ENCODE results near the gene MTMR12. TPM values are rescaled to one million over a fixed set of nuclear protein-coding genes. Genes with fewer than 3 reads are reported as not detected.

Gene MTMR12
- total RNA-seq, 1 experiment from 2014 or later: 44.5 TPM

DNA sequence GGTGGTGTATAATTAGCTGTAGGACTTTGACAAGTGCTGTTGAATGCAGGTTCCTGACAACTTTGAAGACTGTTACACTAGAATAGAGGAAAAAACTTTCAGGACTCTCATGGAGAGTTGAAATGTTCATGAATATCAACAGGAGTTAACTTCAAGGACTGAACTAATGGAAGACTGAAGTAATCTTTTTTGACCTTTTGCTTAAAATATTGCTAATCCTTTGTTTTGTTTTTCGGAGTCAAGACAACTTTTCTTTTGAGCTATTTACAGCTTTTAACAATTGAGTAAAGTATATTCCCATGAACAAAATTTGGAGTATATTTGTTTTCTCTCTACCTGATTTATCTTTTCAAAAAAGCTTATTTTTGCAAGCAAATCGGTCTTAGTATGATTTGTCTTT lies 34.1 kb upstream of the MTMR12 start:
- CTCF ChIA-PET: interaction anchor here (0.5 kb wide), 1 partner anchor 107 kb away, joined by 14 read pairs; no protein-coding TSS in a partner anchor
- DNase-seq: no peak
- no peaks in the 10 kb centered on the region for H3K4me1 ChIP-seq (replicated peaks; ENCODE audit: insufficient read depth)
- no peaks in the 10 kb centered on the region for H3K79me2 ChIP-seq (ENCODE audit: low read depth)
- H3K9me2 ChIP-seq (ENCODE audit: insufficient read depth): 0 out of 2 replicates have a peak, but pooled peaks cover 4% of the 10 kb centered on the region
- intact Hi-C loops (cut with micrococcal nuclease; ENCODE audit: unreplicated experiment): no loop called here
- H3F3A ChIP-seq (ENCODE audit: insufficient read depth, low read depth): peaks cover 7% of the 10 kb centered on the region; the same call in 1 of the 2 replicates
- no peak overlapping the region for H3K4me2 ChIP-seq
- no peak overlapping the region for H3K27ac ChIP-seq
- peaks cover 13% of the 10 kb centered on the region; the same call in 1 of the 2 replicates for H3K9me3 ChIP-seq (ENCODE audit: insufficient read depth, low read depth)
- no peaks in the 10 kb centered on the region for H3K27me3 ChIP-seq (ENCODE audit: insufficient read depth, low read depth)
- H3K4me3 ChIP-seq: no peak overlapping the region
- TF ChIP-seq EZH2 (IDR thresholded peaks at IDR 0.05; ENCODE audit: low read depth) (no peak), CTCF (conservative IDR thresholded peaks at IDR 0.05) (no peak)
- no peaks in the 10 kb centered on the region for H3K36me3 ChIP-seq (ENCODE audit: low read depth)
- H4K20me1 ChIP-seq (ENCODE audit: insufficient read depth): no peaks in the 10 kb centered on the region
- no TSS peak for BruUV-seq (replicated peaks)
- POLR2A ChIA-PET (ENCODE audit: unreplicated experiment): no interaction called here
- no peak overlapping the region for H2AFZ ChIP-seq

- Histone ChIP-seq H3F3A (ENCODE audit: insufficient read depth, low read depth) (no peaks in the 10 kb centered on the region), H3K79me2 (ENCODE audit: low read depth) (no peaks in the 10 kb centered on the region), H3K27me3 (ENCODE audit: insufficient read depth, low read depth) (no peaks in the 10 kb centered on the region), H2AFZ (no peak overlapping the region), H3K9me3 (ENCODE audit: insufficient read depth, low read depth) (peaks cover 40% of the 10 kb centered on the region), H3K4me1 (replicated peaks; ENCODE audit: insufficient read depth) (no peaks in the 10 kb centered on the region), H3K4me3 (no peak overlapping the region), H3K27ac (no peak overlapping the region), H3K36me3 (ENCODE audit: low read depth) (no peaks in the 10 kb centered on the region), H3K9me2 (ENCODE audit: insufficient read depth) (no peaks in the 10 kb centered on the region), H3K4me2 (no peak overlapping the region), H4K20me1 (ENCODE audit: insufficient read depth) (no peaks in the 10 kb centered on the region)
- TF ChIP-seq EZH2 (IDR thresholded peaks at IDR 0.05; ENCODE audit: low read depth) (no peak), CTCF (conservative IDR thresholded peaks at IDR 0.05) (no peak)
- ChIA-PET POLR2A (ENCODE audit: unreplicated experiment) (no interaction called here), CTCF (no interaction called here)
- intact Hi-C loops (cut with micrococcal nuclease; ENCODE audit: unreplicated experiment): no loop called here
- DNase-seq: no peak
- BruUV-seq (replicated peaks): no TSS peak
These were observed 30.4 kb upstream of the MTMR12 start for GRCh38 chr5:32343058-32343672.

GRCh38 chr5:32342656-32343055 lies 29.9 kb upstream of the MTMR12 start:
- Histone ChIP-seq H3K27me3 (ENCODE audit: insufficient read depth, low read depth) (no peaks in the 10 kb centered on the region), H3K4me2 (no peak overlapping the region), H3K9me2 (ENCODE audit: insufficient read depth) (no peaks in the 10 kb centered on the region), H3K4me1 (replicated peaks; ENCODE audit: insufficient read depth) (no peaks in the 10 kb centered on the region), H2AFZ (no peak overlapping the region), H3K36me3 (ENCODE audit: low read depth) (no peaks in the 10 kb centered on the region), H3F3A (ENCODE audit: insufficient read depth, low read depth) (no peaks in the 10 kb centered on the region), H3K9me3 (ENCODE audit: insufficient read depth, low read depth) (peaks cover 45% of the 10 kb centered on the region), H3K27ac (no peak overlapping the region), H3K79me2 (ENCODE audit: low read depth) (no peaks in the 10 kb centered on the region), H4K20me1 (ENCODE audit: insufficient read depth) (no peaks in the 10 kb centered on the region), H3K4me3 (no peak overlapping the region)
- no peak for DNase-seq
- no TSS peak for BruUV-seq (replicated peaks)
- no peak for TF ChIP-seq CTCF (conservative IDR thresholded peaks at IDR 0.05)
- TF ChIP-seq EZH2 (IDR thresholded peaks at IDR 0.05; ENCODE audit: low read depth): no peak
- ChIA-PET CTCF (interaction anchor here (0.7 kb wide), 1 partner anchor 13 kb away, joined by 9 read pairs; no protein-coding TSS in a partner anchor), POLR2A (ENCODE audit: unreplicated experiment) (interaction anchor here (0.6 kb wide), 1 partner anchor 58 kb away, joined by 5 read pairs; no protein-coding TSS in a partner anchor)
- intact Hi-C loops (cut with micrococcal nuclease; ENCODE audit: unreplicated experiment): no loop called here
